ENCODE measurements around the gene PRKAG1. TPM values are rescaled to one million over a fixed set of nuclear protein-coding genes. Genes with fewer than 3 reads are reported as not detected.
A peak's percentile ranks its signal among the peaks of the same experiment; 100 is the strongest.

Gene PRKAG1
- polyA plus RNA-seq, 1 donor from 2014 or later = 71.0 TPM

GRCh38 chr12:48978741-48979601 is 39.6 kb downstream of the PRKAG1 start:
- H3K27me3 ChIP-seq (ENCODE audit: insufficient read depth, low read depth, low read length) = peaks cover 99% of the 10 kb centered on the region
- no peaks in the 10 kb centered on the region for H3F3A ChIP-seq (ENCODE audit: insufficient read depth, low read length, poor library complexity, severe bottlenecking)
- no peak overlapping the region for H3K4me2 ChIP-seq (ENCODE audit: low read length)
- H3K9me2 ChIP-seq (ENCODE audit: insufficient read depth, low read length) = no peaks in the 10 kb centered on the region
- H3K4me3 ChIP-seq (ENCODE audit: low read length) = peak overlapping the region; percentile 10
- H3K9ac ChIP-seq (ENCODE audit: low read length) = no peak overlapping the region
- TF ChIP-seq, protein P1, sequence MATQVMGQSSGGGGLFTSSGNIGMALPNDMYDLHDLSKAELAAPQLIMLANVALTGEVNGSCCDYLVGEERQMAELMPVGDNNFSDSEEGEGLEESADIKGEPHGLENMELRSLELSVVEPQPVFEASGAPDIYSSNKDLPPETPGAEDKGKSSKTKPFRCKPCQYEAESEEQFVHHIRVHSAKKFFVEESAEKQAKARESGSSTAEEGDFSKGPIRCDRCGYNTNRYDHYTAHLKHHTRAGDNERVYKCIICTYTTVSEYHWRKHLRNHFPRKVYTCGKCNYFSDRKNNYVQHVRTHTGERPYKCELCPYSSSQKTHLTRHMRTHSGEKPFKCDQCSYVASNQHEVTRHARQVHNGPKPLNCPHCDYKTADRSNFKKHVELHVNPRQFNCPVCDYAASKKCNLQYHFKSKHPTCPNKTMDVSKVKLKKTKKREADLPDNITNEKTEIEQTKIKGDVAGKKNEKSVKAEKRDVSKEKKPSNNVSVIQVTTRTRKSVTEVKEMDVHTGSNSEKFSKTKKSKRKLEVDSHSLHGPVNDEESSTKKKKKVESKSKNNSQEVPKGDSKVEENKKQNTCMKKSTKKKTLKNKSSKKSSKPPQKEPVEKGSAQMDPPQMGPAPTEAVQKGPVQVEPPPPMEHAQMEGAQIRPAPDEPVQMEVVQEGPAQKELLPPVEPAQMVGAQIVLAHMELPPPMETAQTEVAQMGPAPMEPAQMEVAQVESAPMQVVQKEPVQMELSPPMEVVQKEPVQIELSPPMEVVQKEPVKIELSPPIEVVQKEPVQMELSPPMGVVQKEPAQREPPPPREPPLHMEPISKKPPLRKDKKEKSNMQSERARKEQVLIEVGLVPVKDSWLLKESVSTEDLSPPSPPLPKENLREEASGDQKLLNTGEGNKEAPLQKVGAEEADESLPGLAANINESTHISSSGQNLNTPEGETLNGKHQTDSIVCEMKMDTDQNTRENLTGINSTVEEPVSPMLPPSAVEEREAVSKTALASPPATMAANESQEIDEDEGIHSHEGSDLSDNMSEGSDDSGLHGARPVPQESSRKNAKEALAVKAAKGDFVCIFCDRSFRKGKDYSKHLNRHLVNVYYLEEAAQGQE (IDR thresholded peaks at IDR 0.05; ENCODE audit: borderline replicate concordance) = no peak
- TF ChIP-seq EZH2 (IDR thresholded peaks at IDR 0.05; ENCODE audit: borderline replicate concordance, insufficient read depth, low read length, poor library complexity, severe bottlenecking) (peak; percentile 90), RAD21 (conservative IDR thresholded peaks at IDR 0.05) (no peak)
- H4K20me1 ChIP-seq (ENCODE audit: insufficient read depth) = no peaks in the 10 kb centered on the region
- no peaks in the 10 kb centered on the region for H3K36me3 ChIP-seq (ENCODE audit: insufficient read depth, low read length)
- H3K79me2 ChIP-seq (replicated peaks; ENCODE audit: insufficient read depth, low read length) = no peaks in the 10 kb centered on the region
- H2AFZ ChIP-seq (ENCODE audit: low read depth, low read length) = no peak overlapping the region
- H3K9me3 ChIP-seq (ENCODE audit: low read length) = no peaks in the 10 kb centered on the region
- no peak overlapping the region for H3K27ac ChIP-seq (ENCODE audit: low read length)

GRCh38 chr12:48978291-48978740 is 40.3 kb downstream of the PRKAG1 start, which contains the start of gene WNT1:
WNT1 (plus strand) TSS chr12:48978322; CDS start chr12:48978651, 329 bp downstream.
- Histone ChIP-seq H3K4me3 (ENCODE audit: low read length) (peak within 1 kb of the TSS; percentile 10), H3K27ac (ENCODE audit: low read length) (no peak within 1 kb of the TSS), H3K4me2 (ENCODE audit: low read length) (no peak within 1 kb of the TSS), H3K36me3 (ENCODE audit: insufficient read depth, low read length) (no peaks in the 10 kb centered on the region), H2AFZ (ENCODE audit: low read depth, low read length) (no peak within 1 kb of the TSS), H3K9me2 (ENCODE audit: insufficient read depth, low read length) (no peaks in the 10 kb centered on the region), H4K20me1 (ENCODE audit: insufficient read depth) (no peaks in the 10 kb centered on the region), H3K79me2 (replicated peaks; ENCODE audit: insufficient read depth, low read length) (no peaks in the 10 kb centered on the region), H3F3A (ENCODE audit: insufficient read depth, low read length, poor library complexity, severe bottlenecking) (no peaks in the 10 kb centered on the region), H3K9me3 (ENCODE audit: low read length) (no peaks in the 10 kb centered on the region), H3K27me3 (ENCODE audit: insufficient read depth, low read depth, low read length) (peaks cover 99% of the 10 kb centered on the region), H3K9ac (ENCODE audit: low read length) (no peak within 1 kb of the TSS)
- TF ChIP-seq POLR2AphosphoS5 (IDR thresholded peaks at IDR 0.05) = no peak
- TF ChIP-seq EP300 (conservative IDR thresholded peaks at IDR 0.05; ENCODE audit: poor library complexity, severe bottlenecking) = no peak
- no peak for TF ChIP-seq TAF1 (IDR thresholded peaks at IDR 0.05; ENCODE audit: low read depth)
- TF ChIP-seq EZH2 (IDR thresholded peaks at IDR 0.05; ENCODE audit: borderline replicate concordance, insufficient read depth, low read length, poor library complexity, severe bottlenecking) = no peak
- TF ChIP-seq SMC3 (conservative IDR thresholded peaks at IDR 0.05; ENCODE audit: poor library complexity) = no peak
- TF ChIP-seq RAD21 (conservative IDR thresholded peaks at IDR 0.05) = no peak
- TF ChIP-seq, protein P1 (IDR thresholded peaks at IDR 0.05; ENCODE audit: borderline replicate concordance) = no peak
- TF ChIP-seq, protein P2, sequence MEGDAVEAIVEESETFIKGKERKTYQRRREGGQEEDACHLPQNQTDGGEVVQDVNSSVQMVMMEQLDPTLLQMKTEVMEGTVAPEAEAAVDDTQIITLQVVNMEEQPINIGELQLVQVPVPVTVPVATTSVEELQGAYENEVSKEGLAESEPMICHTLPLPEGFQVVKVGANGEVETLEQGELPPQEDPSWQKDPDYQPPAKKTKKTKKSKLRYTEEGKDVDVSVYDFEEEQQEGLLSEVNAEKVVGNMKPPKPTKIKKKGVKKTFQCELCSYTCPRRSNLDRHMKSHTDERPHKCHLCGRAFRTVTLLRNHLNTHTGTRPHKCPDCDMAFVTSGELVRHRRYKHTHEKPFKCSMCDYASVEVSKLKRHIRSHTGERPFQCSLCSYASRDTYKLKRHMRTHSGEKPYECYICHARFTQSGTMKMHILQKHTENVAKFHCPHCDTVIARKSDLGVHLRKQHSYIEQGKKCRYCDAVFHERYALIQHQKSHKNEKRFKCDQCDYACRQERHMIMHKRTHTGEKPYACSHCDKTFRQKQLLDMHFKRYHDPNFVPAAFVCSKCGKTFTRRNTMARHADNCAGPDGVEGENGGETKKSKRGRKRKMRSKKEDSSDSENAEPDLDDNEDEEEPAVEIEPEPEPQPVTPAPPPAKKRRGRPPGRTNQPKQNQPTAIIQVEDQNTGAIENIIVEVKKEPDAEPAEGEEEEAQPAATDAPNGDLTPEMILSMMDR (IDR thresholded peaks at IDR 0.05; ENCODE audit: poor library complexity, severe bottlenecking) = no peak
- TF ChIP-seq MXI1 (conservative IDR thresholded peaks at IDR 0.05; ENCODE audit: poor library complexity, severe bottlenecking) = no peak
